SK-N-SH treated with all-trans-retinoic acid at 6 μM for 48 hours (cell line): Measurements from ENCODE around the gene PCDH15.

Source experiments
- ATAC-seq: fragments of 200-7000 bp; cut with Tn5 transposase; 3 replicates; pipeline ENCODE4 v1.9.1; 2020; ENCODE audit warnings: mild to moderate bottlenecking, moderate library complexity
- ARNTL ChIP-seq: fragments of 450-650 bp; formaldehyde crosslinking; IDR thresholded peaks from 2 replicates; pipeline ENCODE4 v1.5.0; 2020; ENCODE audit warnings: low read depth, mild to moderate bottlenecking, moderate library complexity, borderline replicate concordance
- BACH2 ChIP-seq: fragments of 250-450 bp; sonication (Bioruptor Pico); IDR thresholded peaks from 2 replicates; pipeline ENCODE4 v1.9.0; 2021; ENCODE audit warnings: mild to moderate bottlenecking, borderline replicate concordance
- CREB5 ChIP-seq: fragments of 250-450 bp; sonication (Bioruptor Pico); IDR thresholded peaks from 2 replicates; pipeline ENCODE4 v1.5.1; 2020; ENCODE audit warnings: low read depth, mild to moderate bottlenecking, moderate library complexity
- CSRNP3 ChIP-seq: fragments of 250-450 bp; sonication (Bioruptor Pico); IDR thresholded peaks from 2 replicates; pipeline ENCODE4 v1.5.1; 2021; ENCODE audit warnings: mild to moderate bottlenecking, moderate library complexity
- ESRRG ChIP-seq: fragments of 250-450 bp; sonication (Bioruptor Pico); IDR thresholded peaks from 2 replicates; pipeline ENCODE4 v1.6.1; 2021; ENCODE audit warnings: mild to moderate bottlenecking
- ISL1 ChIP-seq: fragments of 250-450 bp; sonication (Bioruptor Pico); IDR thresholded peaks from 2 replicates; pipeline ENCODE4 v2.1.2; 2022; ENCODE audit warnings: mild to moderate bottlenecking, moderate library complexity
- OSR1 ChIP-seq: fragments of 250-450 bp; sonication (Bioruptor Pico); IDR thresholded peaks from 2 replicates; pipeline ENCODE4 v1.8.0; 2022; ENCODE audit warnings: moderate library complexity, mild to moderate bottlenecking, inconsistent platforms
- PATZ1 ChIP-seq: fragments of 250-450 bp; sonication (Bioruptor Pico); IDR thresholded peaks from 2 replicates; pipeline ENCODE4 v1.8.0; 2020; ENCODE audit warnings: mild to moderate bottlenecking, moderate library complexity, borderline replicate concordance
- POU6F1 ChIP-seq: fragments of 250-450 bp; sonication (Bioruptor Pico); IDR thresholded peaks from 2 replicates; pipeline ENCODE4 v1.8.0; 2021; ENCODE audit warnings: low read depth, mild to moderate bottlenecking, moderate library complexity, borderline replicate concordance
- PPARA ChIP-seq: fragments of 250-450 bp; sonication (Bioruptor Pico); IDR thresholded peaks from 2 replicates; pipeline ENCODE4 v1.5.0; 2020; ENCODE audit warnings: mild to moderate bottlenecking, borderline replicate concordance
- RARB ChIP-seq: fragments of 250-450 bp; sonication (Bioruptor Pico); IDR thresholded peaks from 2 replicates; pipeline ENCODE4 v1.8.0; 2021; ENCODE audit warnings: mild to moderate bottlenecking, moderate library complexity
- SNAI2 ChIP-seq: fragments of 250-450 bp; sonication (Bioruptor Pico); IDR thresholded peaks from 2 replicates; pipeline ENCODE4 v1.5.0; 2020; ENCODE audit warnings: mild to moderate bottlenecking, moderate library complexity
- TCF4 ChIP-seq: fragments of 250-450 bp; sonication (Bioruptor Pico); IDR thresholded peaks from 2 replicates; pipeline ENCODE4 v1.8.0; 2021; ENCODE audit warnings: mild to moderate bottlenecking, moderate library complexity, borderline replicate concordance
- TOX ChIP-seq: fragments of 250-450 bp; sonication (Bioruptor Pico); IDR thresholded peaks from 2 replicates; pipeline ENCODE4 v1.8.0; 2021; ENCODE audit warnings: mild to moderate bottlenecking, moderate library complexity, borderline replicate concordance
- TSHZ2 ChIP-seq: fragments of 250-450 bp; sonication (Bioruptor Pico); IDR thresholded peaks from 2 replicates; pipeline ENCODE4 v1.5.0; 2020; ENCODE audit warnings: mild to moderate bottlenecking, moderate library complexity
- ZC3H10 ChIP-seq: fragments of 250-450 bp; sonication (Bioruptor Pico); IDR thresholded peaks from 2 replicates; pipeline ENCODE4 v1.5.1; 2021; ENCODE audit warnings: mild to moderate bottlenecking, moderate library complexity
- ZFP3 ChIP-seq: fragments of 250-450 bp; sonication (Bioruptor Pico); IDR thresholded peaks from 2 replicates; pipeline ENCODE4 v1.5.0; 2020; ENCODE audit warnings: mild to moderate bottlenecking, moderate library complexity
- ZFP30 ChIP-seq: fragments of 450-650 bp; formaldehyde crosslinking; IDR thresholded peaks from 2 replicates; pipeline ENCODE4 v1.5.0; 2022; ENCODE audit warnings: mild to moderate bottlenecking, moderate library complexity
- ZNF565 ChIP-seq: fragments of 450-650 bp; formaldehyde crosslinking; conservative IDR thresholded peaks from 2 replicates; pipeline ENCODE4 v1.5.0; 2020; ENCODE audit warnings: low read depth, mild to moderate bottlenecking, moderate library complexity
- ZNF70 ChIP-seq: fragments of 450-650 bp; formaldehyde crosslinking; IDR thresholded peaks from 2 replicates; pipeline ENCODE4 v1.5.0; 2020; ENCODE audit warnings: mild to moderate bottlenecking, moderate library complexity

Gene PCDH15

GRCh38 chr10:54667136-54667535 is 133.9 kb downstream of the PCDH15 start:
- no peak for ATAC-seq
- no peak for TF ChIP-seq ESRRG
- no peak for TF ChIP-seq PATZ1 (CRISPR knock-in tag)
- no peak for TF ChIP-seq OSR1 (CRISPR knock-in tag)
- no peak for TF ChIP-seq TCF4 (CRISPR knock-in tag)
- no peak for TF ChIP-seq ZFP3
- TF ChIP-seq ISL1 (CRISPR knock-in tag): no peak
- no peak for TF ChIP-seq TOX
- no peak for TF ChIP-seq ZFP30 (CRISPR knock-in tag)
- TF ChIP-seq RARB (CRISPR knock-in tag): no peak
- no peak for TF ChIP-seq TSHZ2

GRCh38 chr10:54666192-54666591 is 134.8 kb downstream of the PCDH15 start:
- TF ChIP-seq RARB (CRISPR knock-in tag): no peak
- no peak for TF ChIP-seq BACH2
- no peak for TF ChIP-seq SNAI2 (CRISPR knock-in tag)
- no peak for TF ChIP-seq ZNF565 (CRISPR knock-in tag)
- no peak for TF ChIP-seq ESRRG
- no peak for TF ChIP-seq CSRNP3 (CRISPR knock-in tag)
- TF ChIP-seq PATZ1 (CRISPR knock-in tag): no peak
- no peak for TF ChIP-seq ARNTL (CRISPR knock-in tag)
- no peak for TF ChIP-seq ZFP30 (CRISPR knock-in tag)
- TF ChIP-seq TCF4 (CRISPR knock-in tag): no peak
- no peak for TF ChIP-seq OSR1 (CRISPR knock-in tag)
- no peak for TF ChIP-seq ZC3H10 (CRISPR knock-in tag)
- TF ChIP-seq PPARA (CRISPR knock-in tag): no peak
- TF ChIP-seq POU6F1 (CRISPR knock-in tag): no peak
- no peak for TF ChIP-seq CREB5 (CRISPR knock-in tag)
- TF ChIP-seq TSHZ2: no peak
- TF ChIP-seq ZNF70 (CRISPR knock-in tag): no peak
- no peak for ATAC-seq
